Left lung (tissue), 10 donors: ENCODE results near the gene ATP6V1G2. TPM values are rescaled to one million over a fixed set of nuclear protein-coding genes. Genes with fewer than 3 reads are reported as not detected.

Experiments
- ATAC-seq: fragments of 200-7000 bp; cut with Tn5 transposase; one replicate; pipeline ENCODE4 v1.9.1; 2020; ENCODE audit warnings: moderate library complexity
- DNase-seq, 4 donors: peaks; one replicate each; pipeline ENCODE4 v3.0.0-alpha.2; 2013 to 2020
- H3K27ac ChIP-seq, 2 donors: fragments of 200-600 bp; sonication (generic) in 1 of 2; one replicate each; pipeline versions ENCODE4 v1.5.0 to v1.8.0; 2020 to 2021
- H3K27me3 ChIP-seq, 2 donors: fragments of 200-600 bp; sonication (generic) in 1 of 2; one replicate each; pipeline versions ENCODE4 v1.5.0 to v1.8.0; 2020 to 2021
- H3K36me3 ChIP-seq, 2 donors: fragments of 200-600 bp; sonication (generic) in 1 of 2; one replicate each; pipeline versions ENCODE4 v1.5.0 to v1.8.0; 2020 to 2021
- H3K4me1 ChIP-seq, 2 donors: fragments of 200-600 bp; one replicate each; pipeline ENCODE4 v1.8.0; 2021
- H3K4me3 ChIP-seq, 2 donors: fragments of 200-600 bp; sonication (generic) in 1 of 2; one replicate each; pipeline versions ENCODE4 v1.5.0 to v1.8.0; 2020 to 2021; ENCODE audit warnings: mild to moderate bottlenecking in 1 of 2
- H3K9me3 ChIP-seq, 2 donors: fragments of 200-600 bp; sonication (generic) in 1 of 2; one replicate each; pipeline versions ENCODE4 v1.5.0 to v1.8.0; 2020 to 2021
- CTCF ChIP-seq, 2 donors: fragments of 200-600 bp; sonication (generic) in 1 of 2; IDR thresholded peaks; one replicate each; pipeline versions ENCODE4 v1.5.0 to v1.8.0; 2021; ENCODE audit warnings: antibody characterized with exemption in 2 of 2
- intact Hi-C, 2 donors: fragments of 100-400 bp; cut with DNase I; formaldehyde crosslinking; loops; one replicate each; pipeline versions ENCODE4 v1.11.2 to v1.14.2; 2022
- polyA plus RNA-seq, 6 donors: library from polyadenylated mRNA; unstranded; fragments of 120-200 nt; gene quantifications; one replicate each; pipeline ENCODE4 v1.2.1, GENCODE V29; 2013; ENCODE audit not compliant: insufficient read length in 6 of 6
- total RNA-seq, 2 donors: library from RNA; stranded (reverse); fragmentation: NEBNext Ultra II Directional; extraction: Animal tissue kit (Norgen Biotek cat#: 25700); gene quantifications; one replicate each; pipeline ENCODE4 v1.2.1, GENCODE V29; 2021
- donor health status: DM: no; HTN: yes; CAD: no.
- donor health status: DM: no; HTN: no; CAD: no.

The ATP6V1G2 gene
- total and polyA plus RNA-seq, 8 donors = 1.0 to 6.3 (median 2.9) TPM

- Histone ChIP-seq H3K9me3 (no peaks in the 10 kb centered on the region), H3K27ac (peak within 1 kb of the TSS; percentile 65 to 88), H3K4me1 (peaks cover 0 to 82% of the 10 kb centered on the region in 2 donors), H3K27me3 (no peaks in the 10 kb centered on the region), H3K4me3 (peak within 1 kb of the TSS; percentile 79 to 82), H3K36me3 (peaks cover 0 to 14% of the 10 kb centered on the region in 2 donors)
- DNase-seq = peak in 1 of 4 donors; percentile 84
- intact Hi-C loops = no loop called here
- no peak for ATAC-seq
- TF ChIP-seq CTCF (IDR thresholded peaks at IDR 0.05) = no peak
These were observed 35.8 kb upstream of the ATP6V1G2 start, which contains the start of gene LTB for GRCh38 chr6:31582230-31582643. TSS of gene LTB (minus strand) at chr6:31582424. CDS start at chr6:31582417, 7 bp downstream.

GRCh38 chr6:31581434-31582229, 35.2 kb upstream of the ATP6V1G2 start:
- ATAC-seq = peak; percentile 20
- Histone ChIP-seq H3K4me1 (peaks cover 0 to 87% of the 10 kb centered on the region in 2 donors), H3K36me3 (peaks cover 0 to 17% of the 10 kb centered on the region in 2 donors), H3K27me3 (no peaks in the 10 kb centered on the region), H3K9me3 (no peaks in the 10 kb centered on the region), H3K27ac (peak overlapping the region; percentile 65 to 88), H3K4me3 (peak overlapping the region; percentile 79 to 82)
- intact Hi-C loops = no loop called here
- no peak for TF ChIP-seq CTCF (IDR thresholded peaks at IDR 0.05)
- DNase-seq = peak in 1 of 4 donors; percentile 72

- peaks cover 0 to 17% of the 10 kb centered on the region in 2 donors for H3K36me3 ChIP-seq
- ATAC-seq (peak; percentile 99), DNase-seq (peak; percentile 79 to 99 (median 90))
- H3K9me3 ChIP-seq = no peaks in the 10 kb centered on the region
- H3K4me3 ChIP-seq = peak overlapping the region; percentile 79 to 82
- intact Hi-C loops = no loop called here
- H3K27me3 ChIP-seq = no peaks in the 10 kb centered on the region
- peak overlapping the region; percentile 65 to 88 for H3K27ac ChIP-seq
- H3K4me1 ChIP-seq = peaks cover 0 to 85% of the 10 kb centered on the region in 2 donors
- peak; percentile 99 to 100 for TF ChIP-seq CTCF (IDR thresholded peaks at IDR 0.05)
These were observed 34.5 kb upstream of the ATP6V1G2 start for GRCh38 chr6:31580807-31581433.

GRCh38 chr6:31580438-31580740, 34.0 kb upstream of the ATP6V1G2 start:
- ATAC-seq (no peak), DNase-seq (no peak)
- peaks cover 0 to 80% of the 10 kb centered on the region in 2 donors for H3K4me1 ChIP-seq
- peaks cover 0 to 17% of the 10 kb centered on the region in 2 donors for H3K36me3 ChIP-seq
- H3K27me3 ChIP-seq = peaks cover 0 to 4% of the 10 kb centered on the region in 2 donors
- H3K9me3 ChIP-seq = no peaks in the 10 kb centered on the region
- intact Hi-C loops = no loop called here
- peak overlapping the region; percentile 79 to 82 for H3K4me3 ChIP-seq
- no peak for TF ChIP-seq CTCF (IDR thresholded peaks at IDR 0.05)
- H3K27ac ChIP-seq = peak overlapping the region; percentile 65 to 88
